Hepatocyte (in vitro differentiated cells): ENCODE measurements around the gene RHBDD3. TPM values are rescaled to one million over a fixed set of nuclear protein-coding genes. Genes with fewer than 3 reads are reported as not detected.

Experiments
- DNase-seq: peaks from one replicate; pipeline ENCODE4 v3.0.0-alpha.2; 2016; ENCODE audit warnings: low spot score
- H2AFZ ChIP-seq: fragments of 200-600 bp; sonication (generic); 2 replicates; pipeline ENCODE4 v1.6.0; 2016; ENCODE audit warnings: antibody characterized with exemption, mild to moderate bottlenecking
- H3K27ac ChIP-seq: fragments of 200-600 bp; sonication (generic); 2 replicates; pipeline ENCODE4 v1.5.1; 2016; ENCODE audit warnings: mild to moderate bottlenecking
- H3K27me3 ChIP-seq: fragments of 200-600 bp; sonication (generic); 2 replicates; pipeline ENCODE4 v1.6.1; 2016
- H3K36me3 ChIP-seq: fragments of 200-600 bp; sonication (generic); replicated peaks from 2 replicates; pipeline ENCODE4 v1.5.1; 2016; ENCODE audit warnings: low read depth; ENCODE audit not compliant: insufficient read depth
- H3K4me1 ChIP-seq: fragments of 200-600 bp; sonication (generic); 2 replicates; pipeline ENCODE4 v1.5.1; 2016; ENCODE audit warnings: mild to moderate bottlenecking, moderate library complexity; ENCODE audit not compliant: insufficient read depth
- H3K4me2 ChIP-seq: fragments of 200-600 bp; sonication (generic); 2 replicates; pipeline ENCODE4 v1.6.0; 2016
- H3K4me3 ChIP-seq: fragments of 200-600 bp; sonication (generic); 2 replicates; pipeline ENCODE4 v1.5.1; 2016; ENCODE audit warnings: mild to moderate bottlenecking
- H3K79me2 ChIP-seq: fragments of 200-600 bp; sonication (generic); 2 replicates; pipeline ENCODE4 v1.6.0; 2017; ENCODE audit warnings: mild to moderate bottlenecking
- H3K9me2 ChIP-seq: fragments of 200-600 bp; sonication (generic); replicated peaks from 2 replicates; pipeline ENCODE4 v1.6.0; 2017; ENCODE audit warnings: mild to moderate bottlenecking; ENCODE audit not compliant: insufficient read depth
- H3K9me3 ChIP-seq: fragments of 200-600 bp; sonication (generic); 2 replicates; pipeline ENCODE4 v1.5.1; 2016; ENCODE audit warnings: low read depth, mild to moderate bottlenecking
- H4K20me1 ChIP-seq: fragments of 200-600 bp; sonication (generic); 2 replicates; pipeline ENCODE4 v1.6.0; 2016; ENCODE audit warnings: mild to moderate bottlenecking; ENCODE audit not compliant: insufficient read depth, poor library complexity, severe bottlenecking
- CTCF ChIP-seq: fragments of 200-600 bp; sonication (generic); IDR thresholded peaks from 2 replicates; pipeline ENCODE4 v1.5.1; 2016; ENCODE audit warnings: antibody characterized with exemption, mild to moderate bottlenecking; ENCODE audit not compliant: poor library complexity
- EZH2 ChIP-seq: fragments of 200-600 bp; sonication (generic); IDR thresholded peaks from 2 replicates; pipeline ENCODE4 v1.6.1; 2016; ENCODE audit warnings: antibody characterized with exemption, mild to moderate bottlenecking, borderline replicate concordance
- EZH2phosphoT487 ChIP-seq: fragments of 200-600 bp; sonication (generic); IDR thresholded peaks from one replicate; pipeline ENCODE4 v1.6.1; 2018; ENCODE audit warnings: antibody characterized with exemption, mild to moderate bottlenecking, low read depth, moderate library complexity; ENCODE audit not compliant: unreplicated experiment, severe bottlenecking
- WGBS: methylation state at CpG from one replicate; pipeline ENCODE4 v1.1.6; 2016; ENCODE audit warnings: low lambda C conversion rate; ENCODE audit errors: missing lambda C conversion rate; 5-methylcytosine and 5-hydroxymethylcytosine counted together
- polyA plus RNA-seq: library from polyadenylated mRNA; unstranded; fragments of >200 nt; fragmentation: Nextera tagmentation; extraction: Ambion mirVana; gene quantifications from 2 replicates; pipeline ENCODE4 v1.2.1, GENCODE V29; 2016
- total RNA-seq: library from RNA; depleted of rRNA; stranded (reverse); fragments of >200 nt; gene quantifications from 2 replicates; pipeline ENCODE4 v1.2.3, GENCODE V29; 2014

The RHBDD3 gene
- total and polyA plus RNA-seq, 2 experiments from 2014 or later = 27.2 to 46.7 TPM

- no peaks in the 10 kb centered on the region for H3K27me3 ChIP-seq
- H3K79me2 ChIP-seq = peaks cover 3% of the 10 kb centered on the region
- peaks cover 21% of the 10 kb centered on the region for H4K20me1 ChIP-seq
- 79% methylated on average over 4 of the region's 4 CpGs for WGBS
- H2AFZ ChIP-seq = no peak overlapping the region
- H3K4me2 ChIP-seq = no peak overlapping the region
- H3K4me1 ChIP-seq = no peaks in the 10 kb centered on the region
- no peak overlapping the region for H3K27ac ChIP-seq
- no peak overlapping the region for H3K4me3 ChIP-seq
- H3K36me3 ChIP-seq = peaks cover 16% of the 10 kb centered on the region
- H3K9me3 ChIP-seq = no peaks in the 10 kb centered on the region
- TF ChIP-seq EZH2phosphoT487 = no peak
- TF ChIP-seq CTCF = no peak
- no peak for TF ChIP-seq EZH2
- H3K9me2 ChIP-seq = no peaks in the 10 kb centered on the region
- no peak for DNase-seq
These were observed 32.7 kb upstream of the RHBDD3 start for GRCh38 chr22:29300467-29300806.

GRCh38 chr22:29299136-29299900, 31.5 kb upstream of the RHBDD3 start:
- Histone ChIP-seq H3K9me3 (no peaks in the 10 kb centered on the region), H3K79me2 (peaks cover 9% of the 10 kb centered on the region), H2AFZ (no peak overlapping the region), H3K4me3 (no peak overlapping the region), H3K36me3 (peaks cover 19% of the 10 kb centered on the region), H3K4me2 (no peak overlapping the region), H3K4me1 (no peaks in the 10 kb centered on the region), H3K27ac (no peak overlapping the region), H3K9me2 (no peaks in the 10 kb centered on the region), H4K20me1 (peaks cover 24% of the 10 kb centered on the region), H3K27me3 (no peaks in the 10 kb centered on the region)
- TF ChIP-seq CTCF (no peak), EZH2 (no peak), EZH2phosphoT487 (no peak)
- no peak for DNase-seq
- 97% methylated on average over 19 of the region's 19 CpGs for WGBS

DNA sequence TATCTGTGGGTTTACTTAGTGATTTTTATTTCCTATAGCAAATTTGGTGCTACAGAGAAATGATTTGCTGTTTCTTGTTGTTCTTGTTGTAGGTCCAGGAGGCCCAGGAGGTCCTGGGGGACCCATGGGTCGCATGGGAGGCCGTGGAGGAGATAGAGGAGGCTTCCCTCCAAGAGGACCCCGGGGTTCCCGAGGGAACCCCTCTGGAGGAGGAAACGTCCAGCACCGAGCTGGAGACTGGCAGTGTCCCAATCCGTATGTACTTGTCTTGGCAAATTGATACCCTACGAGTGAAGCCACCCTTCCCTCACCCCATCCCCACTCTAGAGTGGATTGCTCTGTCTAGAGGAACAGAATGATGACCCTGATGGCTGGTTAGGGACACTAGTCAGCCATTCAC, 30.9 kb upstream of the RHBDD3 start:
- Histone ChIP-seq H3K27ac (no peak overlapping the region), H3K9me3 (no peaks in the 10 kb centered on the region), H3K4me2 (no peak overlapping the region), H3K36me3 (peaks cover 24% of the 10 kb centered on the region), H3K9me2 (no peaks in the 10 kb centered on the region), H2AFZ (no peak overlapping the region), H4K20me1 (peaks cover 31% of the 10 kb centered on the region), H3K79me2 (peaks cover 13% of the 10 kb centered on the region), H3K4me3 (no peak overlapping the region), H3K27me3 (no peaks in the 10 kb centered on the region), H3K4me1 (no peaks in the 10 kb centered on the region)
- no peak for DNase-seq
- TF ChIP-seq EZH2phosphoT487 (no peak), EZH2 (no peak), CTCF (no peak)
- 94% methylated on average over 8 of the region's 8 CpGs for WGBS

DNA sequence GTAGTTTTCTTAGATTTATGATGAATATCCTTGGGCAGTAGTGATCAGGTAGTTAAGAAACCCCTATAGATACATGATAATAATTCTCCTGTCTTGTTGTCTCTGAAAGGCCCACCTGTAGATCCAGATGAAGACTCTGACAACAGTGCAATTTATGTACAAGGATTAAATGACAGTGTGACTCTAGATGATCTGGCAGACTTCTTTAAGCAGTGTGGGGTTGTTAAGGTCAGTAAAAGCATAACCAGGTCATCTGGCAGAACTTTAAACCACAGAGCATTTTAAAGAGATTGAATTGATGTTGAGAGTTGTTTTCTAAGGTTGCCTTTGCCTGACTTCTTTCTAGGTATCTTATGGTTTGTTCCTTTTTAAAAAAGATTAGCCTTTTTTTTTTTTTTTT, 24.6 kb upstream of the RHBDD3 start:
- Histone ChIP-seq H3K9me3 (no peaks in the 10 kb centered on the region), H3K79me2 (peaks cover 64% of the 10 kb centered on the region), H3K4me3 (no peak overlapping the region), H3K27ac (no peak overlapping the region), H3K4me1 (no peaks in the 10 kb centered on the region), H3K27me3 (no peaks in the 10 kb centered on the region), H4K20me1 (peaks cover 81% of the 10 kb centered on the region), H3K36me3 (peaks cover 31% of the 10 kb centered on the region), H2AFZ (no peak overlapping the region), H3K4me2 (no peak overlapping the region), H3K9me2 (no peaks in the 10 kb centered on the region)
- DNase-seq = no peak
- TF ChIP-seq EZH2phosphoT487 (no peak), EZH2 (no peak), CTCF (no peak)
